ENCODE measurements around the gene EIF4G3. TPM values are rescaled to one million over a fixed set of nuclear protein-coding genes. Genes with fewer than 3 reads are reported as not detected.

The EIF4G3 gene
- total and polyA plus RNA-seq, 4 donors = 16.5 to 59.8 (median 33.4) TPM

GRCh38 chr1:21157868-21158267 lies 18.8 kb downstream of the EIF4G3 start:
- Histone ChIP-seq H3K36me3 (ENCODE audit: control insufficient read depth in 4 of 4, insufficient read depth in 4 of 4, low read length in 4 of 4) (peaks cover 0 to 6% (median 2%) of the 10 kb centered on the region in 4 donors), H3K27ac (ENCODE audit: low read depth in 1 of 2, low read length in 1 of 2) (no peak overlapping the region), H3K4me1 (ENCODE audit: control insufficient read depth in 5 of 5, insufficient read depth in 5 of 5, low read length in 5 of 5) (peaks cover 0 to 9% (median 0%) of the 10 kb centered on the region in 5 donors), H3K4me3 (no peak overlapping the region), H3K9ac (ENCODE audit: insufficient read depth in 1 of 2, low read length in 2 of 2) (no peak overlapping the region), H3K9me3 (ENCODE audit: control insufficient read depth in 4 of 4, insufficient read depth in 3 of 4, low read length in 3 of 4) (no peaks in the 10 kb centered on the region), H3K27me3 (ENCODE audit: control insufficient read depth in 3 of 3, insufficient read depth in 3 of 3, low read length in 2 of 3) (no peaks in the 10 kb centered on the region)
- 65 to 79% methylated on average over 3 of the region's 3 CpGs for WGBS, 2 donors
- no peak for ATAC-seq (ENCODE audit: insufficient read depth, low FRiP score)
- TF ChIP-seq, protein P1, sequence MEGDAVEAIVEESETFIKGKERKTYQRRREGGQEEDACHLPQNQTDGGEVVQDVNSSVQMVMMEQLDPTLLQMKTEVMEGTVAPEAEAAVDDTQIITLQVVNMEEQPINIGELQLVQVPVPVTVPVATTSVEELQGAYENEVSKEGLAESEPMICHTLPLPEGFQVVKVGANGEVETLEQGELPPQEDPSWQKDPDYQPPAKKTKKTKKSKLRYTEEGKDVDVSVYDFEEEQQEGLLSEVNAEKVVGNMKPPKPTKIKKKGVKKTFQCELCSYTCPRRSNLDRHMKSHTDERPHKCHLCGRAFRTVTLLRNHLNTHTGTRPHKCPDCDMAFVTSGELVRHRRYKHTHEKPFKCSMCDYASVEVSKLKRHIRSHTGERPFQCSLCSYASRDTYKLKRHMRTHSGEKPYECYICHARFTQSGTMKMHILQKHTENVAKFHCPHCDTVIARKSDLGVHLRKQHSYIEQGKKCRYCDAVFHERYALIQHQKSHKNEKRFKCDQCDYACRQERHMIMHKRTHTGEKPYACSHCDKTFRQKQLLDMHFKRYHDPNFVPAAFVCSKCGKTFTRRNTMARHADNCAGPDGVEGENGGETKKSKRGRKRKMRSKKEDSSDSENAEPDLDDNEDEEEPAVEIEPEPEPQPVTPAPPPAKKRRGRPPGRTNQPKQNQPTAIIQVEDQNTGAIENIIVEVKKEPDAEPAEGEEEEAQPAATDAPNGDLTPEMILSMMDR (IDR thresholded peaks at IDR 0.05; ENCODE audit: control extremely low read depth, extremely low read depth) = no peak
- no peak for DNase-seq

DNA sequence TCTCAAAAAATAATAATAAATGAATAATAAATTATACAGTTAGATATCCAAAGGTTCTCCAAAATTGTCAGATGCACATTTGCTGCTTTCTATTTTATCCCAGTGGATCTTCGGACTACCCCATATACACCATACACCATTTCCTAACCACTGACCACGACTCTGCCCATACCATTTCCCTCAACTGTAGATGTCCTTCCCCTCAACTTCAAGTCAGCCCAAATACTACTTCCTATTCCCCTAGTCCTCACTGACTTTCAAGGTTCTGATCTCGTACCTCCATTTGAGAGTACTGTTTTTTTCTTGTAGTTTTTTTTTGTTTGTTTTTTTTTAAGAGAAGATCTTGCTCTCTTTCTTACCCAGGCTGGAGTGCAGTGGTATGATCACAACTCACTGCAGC lies 19.6 kb downstream of the EIF4G3 start:
- no peak for DNase-seq
- Histone ChIP-seq H3K9ac (ENCODE audit: insufficient read depth in 1 of 2, low read length in 2 of 2) (no peak overlapping the region), H3K4me3 (no peak overlapping the region), H3K9me3 (ENCODE audit: control insufficient read depth in 4 of 4, insufficient read depth in 3 of 4, low read length in 3 of 4) (no peaks in the 10 kb centered on the region), H3K27ac (ENCODE audit: low read depth in 1 of 2, low read length in 1 of 2) (no peak overlapping the region), H3K4me1 (ENCODE audit: control insufficient read depth in 5 of 5, insufficient read depth in 5 of 5, low read length in 5 of 5) (peaks cover 0 to 7% (median 0%) of the 10 kb centered on the region in 5 donors), H3K36me3 (ENCODE audit: control insufficient read depth in 4 of 4, insufficient read depth in 4 of 4, low read length in 4 of 4) (peaks cover 0 to 6% (median 2%) of the 10 kb centered on the region in 4 donors), H3K27me3 (ENCODE audit: control insufficient read depth in 3 of 3, insufficient read depth in 3 of 3, low read length in 2 of 3) (no peaks in the 10 kb centered on the region)
- 30 to 62% methylated on average over 3 of the region's 3 CpGs for WGBS, 2 donors
- TF ChIP-seq, protein P1 (IDR thresholded peaks at IDR 0.05; ENCODE audit: control extremely low read depth, extremely low read depth) = no peak
- no peak for ATAC-seq (ENCODE audit: insufficient read depth, low FRiP score)

GRCh38 chr1:21156019-21156418 lies 20.7 kb downstream of the EIF4G3 start:
- WGBS, 2 donors = 82 to 84% methylated on average over 6 of the region's 6 CpGs
- DNase-seq = no peak
- no peak for ATAC-seq (ENCODE audit: insufficient read depth, low FRiP score)

More at GRCh38 chr1:21156019-21156418, 20.7 kb downstream of the EIF4G3 start:
- no peaks in the 10 kb centered on the region for H3K9me3 ChIP-seq (ENCODE audit: control insufficient read depth in 4 of 4, insufficient read depth in 3 of 4, low read length in 3 of 4)
- TF ChIP-seq, protein P1 (IDR thresholded peaks at IDR 0.05; ENCODE audit: control extremely low read depth, extremely low read depth) = no peak
- H3K36me3 ChIP-seq (ENCODE audit: control insufficient read depth in 4 of 4, insufficient read depth in 4 of 4, low read length in 4 of 4) = peaks cover 0 to 6% (median 1%) of the 10 kb centered on the region in 4 donors
- H3K9ac ChIP-seq (ENCODE audit: insufficient read depth in 1 of 2, low read length in 2 of 2) = no peak overlapping the region
- no peak overlapping the region for H3K27ac ChIP-seq (ENCODE audit: low read depth in 1 of 2, low read length in 1 of 2)
- H3K27me3 ChIP-seq (ENCODE audit: control insufficient read depth in 3 of 3, insufficient read depth in 3 of 3, low read length in 2 of 3) = no peaks in the 10 kb centered on the region
- peaks cover 0 to 10% (median 0%) of the 10 kb centered on the region in 5 donors for H3K4me1 ChIP-seq (ENCODE audit: control insufficient read depth in 5 of 5, insufficient read depth in 5 of 5, low read length in 5 of 5)
- H3K4me3 ChIP-seq = no peak overlapping the region
